Measurements from ENCODE around the gene ATG16L2.
"Not testable (repeated sequence)": the region's sequence is repeated elsewhere in the genome, so short reads cannot be mapped to it uniquely, and the experiment has no call there.

The ATG16L2 gene

GRCh38 chr11:72779495-72780128 lies 34.6 kb upstream of the ATG16L2 start:
- DNase-seq (ENCODE audit: low read depth in 2 of 2): no peak

- DNase-seq (ENCODE audit: low read depth in 2 of 2): no peak
These were observed 33.7 kb upstream of the ATG16L2 start for GRCh38 chr11:72780296-72781062.

DNA sequence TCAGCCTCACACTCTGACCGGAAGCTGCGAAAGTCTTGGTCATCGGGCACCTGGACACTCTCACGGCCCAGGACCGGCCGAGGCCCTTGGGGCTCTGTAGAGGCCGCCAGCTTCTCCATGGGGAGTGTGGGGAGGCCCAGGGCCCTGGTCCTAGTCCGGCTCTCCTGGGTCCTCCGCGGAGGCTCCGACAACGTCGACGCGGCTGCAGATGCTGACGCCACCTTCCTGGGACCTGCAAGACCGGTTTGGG lies 33.2 kb upstream of the ATG16L2 start:
- DNase-seq (ENCODE audit: low read depth in 2 of 2): no peak

DNA sequence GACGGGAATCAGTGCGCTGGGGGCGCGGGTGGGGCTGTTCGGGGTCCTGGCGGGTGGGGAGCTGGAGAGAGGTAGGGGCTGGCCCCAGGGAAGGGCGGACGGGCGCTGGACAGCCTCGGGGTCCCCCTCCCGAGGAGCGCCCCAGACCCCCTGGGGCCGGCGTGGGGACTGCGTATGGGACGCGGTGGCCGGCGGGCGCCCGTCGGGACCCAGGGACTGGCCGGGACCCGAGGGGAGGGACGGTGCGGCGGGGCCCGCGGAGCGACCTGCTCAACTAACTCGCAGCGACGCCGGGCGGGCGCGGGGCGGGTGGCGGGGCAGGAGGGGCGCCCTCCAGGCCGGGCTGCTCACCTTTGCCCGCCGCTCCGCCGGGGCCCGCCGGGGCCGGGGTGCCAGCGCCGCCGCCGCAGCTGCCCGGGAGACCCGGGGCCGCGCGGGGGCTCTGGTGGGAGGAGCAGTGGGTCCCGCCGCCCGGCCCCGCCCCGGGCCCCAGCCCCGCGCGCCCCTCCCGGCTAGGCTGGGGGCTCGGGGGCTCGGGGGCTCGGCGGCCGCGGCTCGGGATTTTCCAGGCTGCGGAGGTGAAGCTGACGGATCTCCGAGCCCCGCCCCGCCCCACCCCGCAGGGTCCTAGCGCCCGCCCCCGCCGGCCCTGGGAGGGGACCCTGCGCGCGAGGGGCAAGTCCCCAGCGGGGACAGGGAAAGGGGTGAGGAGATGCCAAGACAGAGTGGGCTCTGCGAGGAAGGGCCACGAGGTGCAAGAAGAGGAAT lies 32.7 kb upstream of the ATG16L2 start:
- DNase-seq (ENCODE audit: low read depth in 2 of 2): peak; percentile 18 to 29

GRCh38 chr11:72782081-72782920 lies 31.9 kb upstream of the ATG16L2 start:
- no peak for DNase-seq (ENCODE audit: low read depth in 2 of 2)

GRCh38 chr11:72783144-72783905 lies 30.9 kb upstream of the ATG16L2 start:
- no peak for DNase-seq (ENCODE audit: low read depth in 2 of 2)

GRCh38 chr11:72784662-72785061 lies 29.5 kb upstream of the ATG16L2 start:
- no peak for DNase-seq (ENCODE audit: low read depth in 2 of 2)

DNA sequence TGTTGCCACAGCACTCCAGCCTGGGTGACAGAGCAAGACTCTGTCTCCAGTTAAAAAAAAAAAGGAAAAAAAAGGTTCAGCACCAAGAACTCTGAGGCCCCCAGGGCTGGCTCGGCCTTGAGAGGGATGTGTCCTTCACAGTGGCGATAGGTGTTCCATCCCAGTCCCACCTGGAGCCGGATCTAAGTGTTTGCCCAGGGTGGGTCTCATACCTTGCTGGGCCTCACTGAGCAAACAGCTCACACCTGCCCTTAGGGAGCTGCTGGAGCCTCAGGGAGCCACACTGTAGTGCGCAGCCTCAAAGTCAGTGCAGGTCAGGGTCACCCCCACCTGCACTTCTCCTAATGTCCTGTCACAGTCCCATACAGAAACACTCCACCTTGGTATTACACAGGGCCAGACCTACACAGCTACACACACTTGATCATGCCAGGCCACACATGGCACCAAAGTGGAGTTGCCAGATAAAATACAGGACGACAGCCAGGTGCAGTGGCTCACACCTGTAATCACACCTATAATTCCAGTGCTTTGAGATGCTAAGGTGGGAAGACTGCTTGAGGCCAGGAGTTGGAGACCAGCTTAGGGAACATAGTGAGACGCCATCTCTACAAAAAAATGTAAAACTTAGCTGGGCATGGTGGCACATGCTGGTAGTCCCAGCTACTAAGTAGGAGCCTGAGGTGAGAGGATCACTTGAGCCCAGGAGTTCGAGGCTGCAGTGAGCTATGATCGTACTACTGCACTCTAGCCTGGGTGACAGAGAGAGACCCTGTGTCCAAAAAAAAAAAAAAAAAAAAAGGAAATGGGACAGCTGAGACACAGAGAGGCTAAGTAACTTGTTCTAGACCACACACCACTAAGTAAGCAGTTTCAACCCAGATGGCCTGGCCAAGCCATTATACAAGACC lies 27.7 kb upstream of the ATG16L2 start:
- no peak for DNase-seq (ENCODE audit: low read depth in 2 of 2)

- DNase-seq (ENCODE audit: low read depth in 2 of 2): no peak
These were observed 26.8 kb upstream of the ATG16L2 start for GRCh38 chr11:72787216-72788104.

- DNase-seq (ENCODE audit: low read depth in 2 of 2): no peak
These were observed 26.0 kb upstream of the ATG16L2 start for GRCh38 chr11:72788241-72788640.

DNA sequence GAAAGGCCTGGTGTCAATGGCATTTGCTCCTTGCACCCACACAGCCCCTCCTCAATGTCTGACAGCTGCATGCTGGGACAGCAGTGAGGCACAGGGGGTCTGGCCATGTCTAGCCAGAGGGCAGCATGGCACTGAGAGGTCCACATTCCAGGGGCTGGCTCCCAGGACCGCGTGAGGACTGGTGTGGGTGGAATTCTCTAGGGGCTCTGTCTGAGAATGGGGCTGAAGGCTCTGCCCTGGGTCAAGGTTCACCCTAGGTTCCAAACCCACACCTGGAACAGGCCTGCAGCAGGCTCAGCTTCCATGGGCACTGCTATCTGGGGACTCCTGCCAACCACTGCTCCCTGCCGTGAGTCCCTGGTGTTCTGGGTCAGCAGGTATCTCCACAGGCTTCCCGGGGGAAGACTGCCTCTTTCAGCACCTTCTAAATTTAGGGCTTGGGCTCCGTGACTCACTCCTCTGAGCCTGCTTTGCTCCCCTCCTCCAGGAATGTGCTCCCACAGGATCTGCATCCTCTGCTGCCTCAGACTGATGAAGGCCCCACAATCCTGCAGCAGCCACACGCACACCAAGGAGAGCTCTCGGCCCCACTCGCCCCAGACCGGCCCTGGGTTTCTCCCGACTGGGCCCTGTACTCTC lies 24.6 kb upstream of the ATG16L2 start:
- DNase-seq (ENCODE audit: low read depth in 2 of 2): no peak

DNA sequence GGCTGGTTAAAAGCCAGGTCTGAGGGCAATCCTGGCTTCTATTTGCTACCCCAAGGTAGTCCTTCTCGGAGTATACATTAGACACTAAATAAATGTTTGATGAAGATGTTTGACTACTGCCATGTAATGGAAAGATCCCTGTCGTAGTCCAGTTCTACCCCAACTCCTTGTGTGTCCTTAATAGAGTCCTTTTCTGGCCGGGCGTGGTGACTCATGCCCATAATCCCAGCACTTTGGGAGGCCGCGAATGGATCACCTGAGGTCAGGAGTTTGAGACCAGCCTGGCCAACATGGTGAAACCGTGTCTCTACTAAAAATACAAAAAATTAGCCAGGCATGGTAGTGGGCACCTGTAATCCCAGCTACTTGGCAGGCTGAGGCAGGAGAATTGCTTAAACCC lies 23.0 kb upstream of the ATG16L2 start:
- not testable (repeated sequence) for DNase-seq (ENCODE audit: low read depth in 2 of 2)

- no peak for DNase-seq (ENCODE audit: low read depth in 2 of 2)
These were observed 21.7 kb upstream of the ATG16L2 start for GRCh38 chr11:72792437-72793021.

- no peak for DNase-seq (ENCODE audit: low read depth in 2 of 2)
These were observed 21.2 kb upstream of the ATG16L2 start for GRCh38 chr11:72793076-72793424.

GRCh38 chr11:72793425-72794367 lies 20.5 kb upstream of the ATG16L2 start, which contains the start of gene STARD10:
Gene STARD10, minus strand, starts transcription at chr11:72794047. Its CDS starts 12,866 bp downstream, at chr11:72781181.
- DNase-seq (ENCODE audit: low read depth in 2 of 2): peak; percentile 88

DNA sequence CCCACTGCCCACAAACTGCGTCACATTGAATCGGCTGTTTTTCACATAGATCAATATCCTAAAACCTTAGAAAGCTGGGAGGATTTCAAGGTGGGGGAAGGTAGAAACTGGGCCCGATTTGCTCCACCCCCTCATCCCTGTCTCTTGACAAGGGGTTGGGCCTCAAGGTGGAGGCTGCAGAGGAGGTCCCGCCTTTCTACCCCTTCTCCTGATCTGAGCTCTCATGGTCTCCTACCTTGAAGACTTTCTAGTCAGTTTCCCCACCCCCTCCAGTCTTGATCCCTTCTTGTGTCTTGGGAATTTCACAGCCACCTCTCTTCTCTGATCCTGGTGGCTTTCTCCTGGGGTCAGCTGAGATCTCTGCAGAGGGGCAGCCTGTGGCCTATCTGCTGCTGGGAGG lies 15.8 kb upstream of the ATG16L2 start:
- DNase-seq (ENCODE audit: low read depth in 2 of 2): no peak

DNA sequence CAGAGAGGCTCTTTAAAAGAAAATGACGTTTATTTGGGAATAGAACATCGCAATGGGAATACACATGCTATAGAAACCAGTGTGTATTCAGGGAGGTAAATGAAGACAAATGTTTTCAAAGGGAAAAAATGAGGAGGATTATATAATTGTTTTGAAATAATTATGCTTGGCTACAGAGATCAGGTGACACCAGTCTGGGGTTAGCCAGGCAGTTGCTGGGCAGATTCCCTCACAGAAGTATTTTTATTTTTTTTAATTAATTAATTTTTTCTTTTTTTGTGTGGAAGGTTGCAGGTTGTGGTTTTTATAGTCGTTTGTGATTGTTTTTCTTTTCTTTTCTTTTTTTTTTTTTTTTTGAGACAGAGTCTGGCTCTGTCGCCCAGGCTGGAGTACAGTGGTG lies 14.8 kb upstream of the ATG16L2 start:
- DNase-seq (ENCODE audit: low read depth in 2 of 2): no peak
